GM18873 (cell line): ENCODE measurements around the gene CSRP3.

ENCODE experiments used
- ATAC-seq: cut with Tn5 transposase; IDR thresholded peaks from one replicate; pipeline ENCODE4 v1.9.1; 2021; ENCODE audit warnings: mild to moderate bottlenecking, moderate library complexity, moderate number of reproducible peaks; ENCODE audit not compliant: unreplicated experiment, low FRiP score

Gene CSRP3

DNA sequence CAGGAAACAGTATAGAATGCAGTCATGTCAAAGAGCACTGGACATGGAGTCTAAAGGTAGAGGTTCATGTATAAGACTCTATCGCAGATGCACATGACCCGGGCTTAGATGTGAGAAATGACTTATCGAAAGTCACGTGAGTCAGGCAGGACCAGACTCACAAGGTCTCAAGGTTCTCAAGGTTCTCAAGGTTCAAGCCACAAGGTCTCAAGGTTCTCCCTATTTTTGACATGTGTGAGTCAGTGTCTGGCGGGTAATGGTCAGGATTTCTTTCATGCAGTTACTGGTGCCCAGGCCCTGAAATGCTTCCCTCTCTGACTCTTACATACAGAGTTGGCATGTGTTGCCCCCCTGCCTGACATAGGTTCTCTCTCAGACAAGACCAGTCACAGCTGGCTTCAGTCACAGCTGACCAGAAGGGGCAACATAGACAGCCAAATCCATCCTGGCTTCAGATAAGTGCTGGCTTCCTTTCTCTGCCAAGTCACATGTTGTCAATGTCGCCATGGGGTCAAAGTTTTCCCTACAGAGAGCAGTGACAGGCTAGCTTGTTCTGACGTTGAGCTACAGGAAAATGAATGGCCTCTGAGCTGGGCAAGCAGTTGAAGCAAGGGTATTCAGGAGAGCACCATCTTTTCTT is 10.1 kb downstream of the CSRP3 start:
- no peak for ATAC-seq

DNA sequence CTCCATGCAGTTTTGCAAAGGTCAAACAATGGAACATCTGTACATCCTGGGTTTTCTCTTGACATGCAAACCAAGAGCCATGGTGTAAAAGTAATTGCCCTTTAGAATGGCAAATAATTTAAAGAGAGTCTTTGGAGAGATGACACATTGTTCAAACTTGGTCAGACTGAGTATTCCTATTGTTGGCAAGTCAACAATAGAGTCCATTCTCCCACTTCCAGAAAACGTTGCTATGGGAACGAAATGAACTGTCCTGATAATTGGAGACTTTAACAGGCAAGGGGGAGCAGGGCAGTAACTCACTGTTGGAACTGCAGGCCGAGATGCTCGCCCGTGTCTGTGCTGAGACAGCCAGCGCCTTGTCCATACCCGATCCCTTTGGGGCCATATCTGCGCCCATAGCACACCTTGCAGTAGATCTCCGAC is 13.9 kb downstream of the CSRP3 start:
- ATAC-seq = no peak

DNA sequence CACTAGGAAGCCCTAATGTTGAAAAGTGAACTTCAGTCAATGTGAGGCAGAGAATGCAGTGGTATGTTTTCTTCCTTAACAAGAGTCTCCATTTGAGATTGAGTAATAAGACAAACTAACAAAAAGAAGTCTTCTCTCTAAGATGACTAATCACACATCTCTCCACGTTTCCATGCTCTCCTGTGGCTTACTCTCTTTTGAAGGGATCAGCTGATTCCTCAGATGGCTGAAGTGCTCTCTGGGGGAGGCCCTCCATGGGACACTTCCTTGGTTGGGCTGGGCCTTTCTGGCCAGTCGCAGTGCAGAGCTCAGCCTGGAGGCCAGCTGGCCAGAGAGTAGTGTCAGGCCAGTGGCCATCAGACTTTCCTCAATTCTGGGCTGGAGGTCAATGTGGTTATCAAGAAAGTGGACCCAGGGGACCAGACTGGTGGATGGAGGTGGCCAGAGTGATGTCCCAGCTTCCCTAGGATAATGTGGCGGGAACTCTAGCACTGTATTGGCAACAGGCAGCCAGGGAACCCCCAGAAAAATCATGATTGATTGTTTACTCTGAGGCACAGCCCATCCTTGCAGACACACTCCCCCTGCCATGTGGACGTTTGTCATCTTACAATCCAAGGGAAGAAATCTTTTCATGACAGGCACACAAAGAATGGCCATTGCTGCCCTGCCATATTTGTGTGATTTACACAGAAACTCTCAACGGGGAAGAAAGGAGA is 14.5 kb downstream of the CSRP3 start:
- no peak for ATAC-seq

DNA sequence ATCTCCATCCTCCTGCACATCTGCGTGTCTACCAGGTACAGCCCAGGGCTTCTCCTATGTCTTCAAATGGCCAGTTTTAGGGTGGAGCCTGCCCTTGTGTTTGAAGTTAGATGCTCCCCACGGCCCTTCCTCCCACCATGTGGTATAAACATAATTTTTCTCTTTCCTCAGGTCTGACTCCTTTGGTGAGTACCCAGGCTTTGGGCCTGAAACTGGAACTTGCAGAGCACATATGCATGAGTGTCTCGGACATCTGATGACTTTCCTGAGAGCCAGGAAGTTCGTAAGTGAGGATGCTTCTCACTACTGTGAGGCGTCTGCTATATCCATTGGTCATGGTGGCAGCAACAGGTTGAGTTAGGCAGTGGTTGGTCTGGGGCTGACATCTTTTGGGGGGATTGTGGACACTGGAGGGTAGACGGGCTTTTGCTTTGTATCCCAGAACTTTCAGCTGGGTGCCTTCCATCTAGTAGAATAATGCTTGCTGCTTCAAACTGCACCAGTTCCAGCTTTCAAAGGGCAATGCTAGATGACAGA is 16.2 kb downstream of the CSRP3 start:
- ATAC-seq = no peak

DNA sequence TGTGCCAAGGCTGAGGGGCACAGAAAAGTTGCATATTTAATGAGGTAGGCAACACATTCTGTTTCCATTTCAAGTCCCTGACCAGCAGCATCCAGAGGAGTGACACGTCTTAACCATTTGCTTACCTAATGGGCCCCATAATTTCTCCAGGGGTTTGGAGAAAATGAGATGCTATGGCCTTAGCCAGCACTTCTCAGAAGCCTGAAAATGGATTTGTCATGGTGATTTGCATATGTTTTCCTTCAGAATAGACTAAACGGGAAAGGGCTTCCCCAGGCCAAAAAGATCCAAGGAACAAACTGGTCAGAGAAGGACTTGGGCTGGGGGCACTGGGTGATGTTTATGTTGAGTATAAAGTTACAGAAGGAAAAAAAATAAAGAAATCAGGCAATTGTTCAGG is 16.7 kb downstream of the CSRP3 start:
- no peak for ATAC-seq

DNA sequence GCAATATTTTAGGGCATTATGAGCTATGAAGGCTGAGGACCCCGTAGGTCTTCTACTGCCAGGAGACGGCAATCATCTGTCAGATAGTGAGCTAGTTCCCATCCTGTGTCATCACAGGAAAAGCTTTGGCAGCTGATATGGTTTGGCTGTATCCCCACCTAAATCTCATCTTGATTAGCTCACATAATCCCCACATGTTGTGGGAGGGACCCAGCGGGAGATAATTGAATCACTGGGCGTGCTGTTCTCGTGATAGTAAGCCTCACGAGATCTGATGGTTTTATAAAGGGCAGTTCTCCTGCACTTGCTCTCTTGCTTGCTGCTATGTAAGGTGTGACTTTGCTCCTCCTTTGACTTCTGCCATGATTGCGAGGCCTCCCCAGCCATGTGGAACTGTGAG is 18.1 kb downstream of the CSRP3 start:
- ATAC-seq = no peak

DNA sequence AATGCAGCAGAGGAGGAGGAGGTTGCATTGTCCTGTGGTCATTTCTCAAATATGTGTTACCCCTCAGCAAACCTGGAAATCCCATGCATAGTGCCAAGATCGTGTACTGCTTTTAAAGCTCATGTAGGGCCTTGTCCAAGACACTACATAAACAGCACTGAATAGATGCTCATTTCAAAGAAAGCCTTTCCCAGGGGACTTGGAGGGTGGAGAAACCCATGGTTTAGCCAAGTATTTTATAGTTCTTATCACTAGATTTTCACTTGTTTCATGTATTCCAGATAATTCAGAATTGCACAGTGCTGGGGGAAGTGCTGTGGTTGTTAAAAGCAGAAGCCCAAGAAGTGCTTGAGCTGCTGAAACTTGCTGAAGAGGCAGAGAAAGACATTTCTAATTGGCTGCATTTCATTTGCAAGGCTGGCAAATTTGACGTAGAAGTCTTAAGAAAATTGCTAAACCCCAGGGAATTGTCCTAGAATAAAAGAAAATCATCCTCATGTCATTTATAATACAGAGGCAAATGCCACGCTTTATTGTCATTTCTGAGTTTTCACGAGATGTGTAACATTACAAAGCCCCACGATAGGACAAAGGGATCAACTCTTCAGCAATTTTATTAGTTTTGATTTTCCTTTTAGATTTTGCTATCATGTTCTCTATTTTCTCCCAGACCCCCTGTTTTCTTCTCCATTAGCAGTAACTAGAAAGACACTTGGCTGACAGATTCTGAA is 20.1 kb downstream of the CSRP3 start:
- no peak for ATAC-seq

DNA sequence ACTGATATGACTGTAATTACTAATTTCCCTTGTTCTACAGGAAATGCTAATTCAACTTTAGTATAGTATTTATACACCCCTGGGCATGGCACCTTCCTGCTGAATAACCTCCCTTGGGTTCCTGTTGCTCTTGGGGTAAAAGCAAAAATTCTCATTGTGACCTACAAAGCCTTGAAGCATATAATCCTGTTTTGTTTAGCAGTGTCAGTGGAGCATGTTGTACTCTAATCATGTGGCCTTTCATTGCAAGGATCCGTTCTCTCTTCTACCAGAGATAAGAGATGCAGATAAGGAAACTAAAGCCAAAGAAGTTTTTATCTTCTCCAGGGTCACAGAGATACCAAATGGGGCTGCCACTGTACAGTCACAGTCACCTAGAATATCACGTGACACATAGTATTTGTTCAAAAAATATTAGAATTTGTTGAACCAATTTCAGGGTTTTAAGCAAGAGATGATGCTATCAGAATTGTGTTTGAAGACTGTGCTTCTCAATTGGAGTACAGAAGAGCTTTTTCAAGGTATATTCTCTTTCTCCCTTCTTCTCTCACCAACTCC is 25.1 kb downstream of the CSRP3 start:
- ATAC-seq = no peak

DNA sequence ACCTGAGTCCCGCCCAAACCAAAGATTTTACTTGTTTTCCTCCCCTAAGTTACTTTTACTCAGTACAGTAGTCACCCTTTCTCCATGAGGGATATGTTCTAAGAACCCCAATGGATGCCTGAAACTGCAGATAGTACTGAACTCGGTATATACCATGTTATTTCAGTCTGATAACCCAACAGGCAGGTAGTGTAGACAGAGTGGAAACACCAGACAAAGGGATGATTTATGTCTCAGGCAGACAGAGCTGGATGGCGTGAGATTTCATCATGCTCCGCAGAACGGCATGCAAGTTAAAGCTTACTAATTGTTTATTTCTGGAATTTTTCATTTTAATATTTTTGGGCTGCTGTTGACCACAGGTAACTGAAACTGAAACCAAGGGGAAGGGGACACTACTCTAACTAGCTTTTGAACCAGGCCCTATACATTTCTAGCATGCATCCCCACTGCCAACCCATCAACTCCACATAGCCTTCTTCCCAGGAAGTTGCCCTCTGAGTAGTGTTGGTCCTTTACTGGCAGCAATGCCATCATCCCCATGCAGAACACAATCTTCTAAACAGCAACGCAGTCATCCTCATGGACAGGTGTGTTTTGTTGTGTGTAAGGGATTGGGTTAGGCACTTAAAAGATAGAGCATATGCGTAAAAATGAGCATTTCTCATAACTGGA is 27.7 kb downstream of the CSRP3 start:
- ATAC-seq = no peak

DNA sequence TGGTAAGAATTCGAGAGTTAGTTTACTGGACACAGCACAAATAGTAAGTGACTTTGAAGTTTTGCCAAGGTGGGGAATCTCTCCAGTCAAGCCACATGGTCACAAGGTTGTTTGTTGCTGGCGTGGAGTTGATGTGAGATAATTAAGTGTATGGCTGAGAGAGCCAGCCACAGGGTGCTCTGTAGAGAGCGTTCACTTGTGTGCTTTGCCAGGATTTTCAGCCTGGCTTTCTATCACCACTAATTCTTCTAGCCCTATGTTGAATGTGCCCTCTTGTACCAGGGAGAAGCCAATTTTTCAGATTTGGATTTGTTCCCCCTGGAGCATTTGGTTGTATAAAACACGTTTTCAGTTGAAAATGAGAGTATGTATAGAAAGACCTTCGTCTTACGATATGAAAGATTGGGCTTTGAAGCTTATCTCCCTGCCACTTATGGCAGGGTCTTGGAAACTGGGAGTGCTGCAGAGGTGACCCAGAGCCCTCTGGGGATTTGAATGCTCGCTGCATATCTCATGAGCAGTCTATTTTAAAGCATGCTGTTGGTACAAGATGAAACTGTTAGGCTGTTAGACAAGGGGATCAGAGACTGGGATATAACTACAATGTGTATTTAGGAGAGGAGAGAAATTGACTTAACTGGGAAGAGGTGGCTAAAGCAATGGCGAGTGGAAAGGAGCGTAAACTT is 28.6 kb downstream of the CSRP3 start:
- ATAC-seq = no peak

DNA sequence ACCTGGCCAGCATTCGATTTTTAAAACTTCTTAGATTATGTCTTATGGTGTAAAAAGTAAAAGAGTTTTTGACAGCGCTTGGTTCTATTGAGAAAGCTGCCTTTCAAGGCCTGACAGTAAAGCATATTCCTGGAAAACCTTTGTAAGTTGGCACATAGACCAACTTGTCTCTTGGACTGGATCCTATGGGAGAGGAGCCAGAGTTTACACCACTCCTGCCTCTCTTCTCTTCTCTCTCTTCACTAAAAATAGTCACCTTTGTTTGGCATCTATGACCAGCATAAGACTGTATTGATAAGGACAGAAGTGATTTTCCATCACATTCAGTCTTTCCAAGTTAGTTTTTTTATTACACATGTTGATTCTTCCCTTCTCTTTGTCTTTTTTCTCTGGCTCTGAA is 33.7 kb downstream of the CSRP3 start:
- ATAC-seq = no peak

DNA sequence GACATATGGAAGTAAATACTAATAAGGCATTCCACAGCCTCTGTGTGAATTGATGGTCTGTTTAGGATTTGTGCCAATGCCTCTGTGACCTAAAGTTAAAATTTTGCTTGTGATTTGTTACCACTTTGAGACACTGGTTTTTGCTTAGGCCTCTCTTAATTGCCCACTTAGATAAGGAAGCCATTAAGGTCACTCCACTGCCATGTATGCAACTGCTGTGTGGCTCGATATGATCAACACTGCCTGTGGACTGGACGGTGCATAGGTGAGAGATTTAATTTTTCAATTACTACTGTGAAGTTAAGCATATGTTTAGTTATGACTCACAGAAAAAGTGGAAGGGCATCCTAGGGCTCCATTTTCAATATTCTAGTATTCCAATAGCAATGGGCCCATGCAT is 36.9 kb downstream of the CSRP3 start:
- ATAC-seq = no peak

DNA sequence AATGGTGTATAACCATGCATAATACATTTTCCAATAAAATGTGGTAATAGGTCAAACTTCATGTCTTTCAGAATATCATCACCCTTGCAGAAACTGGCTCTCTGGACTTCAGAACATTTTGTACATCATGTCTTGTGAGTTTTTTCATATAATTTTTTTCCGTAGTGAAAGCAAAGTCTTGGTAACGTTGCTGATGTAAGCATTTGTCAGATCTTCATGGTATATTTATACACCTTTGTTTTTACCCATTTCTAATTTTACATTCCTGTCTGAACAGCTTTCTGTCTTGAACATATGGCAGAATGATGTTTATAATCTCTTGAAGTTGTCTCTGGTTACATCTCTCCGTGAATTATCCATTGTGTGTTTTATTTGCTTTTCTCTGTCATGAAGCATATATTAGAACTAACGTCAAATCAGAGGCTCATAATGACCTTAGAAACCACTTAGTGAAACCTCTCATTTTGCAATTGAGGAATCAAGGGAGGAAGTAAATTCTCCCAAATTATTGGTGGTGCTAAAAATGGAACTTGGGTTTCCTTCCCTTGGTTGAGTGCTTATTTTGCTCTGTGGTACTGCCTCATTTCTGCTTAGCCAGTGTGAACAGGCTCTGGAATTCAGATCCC is 37.4 kb downstream of the CSRP3 start:
- ATAC-seq = no peak

DNA sequence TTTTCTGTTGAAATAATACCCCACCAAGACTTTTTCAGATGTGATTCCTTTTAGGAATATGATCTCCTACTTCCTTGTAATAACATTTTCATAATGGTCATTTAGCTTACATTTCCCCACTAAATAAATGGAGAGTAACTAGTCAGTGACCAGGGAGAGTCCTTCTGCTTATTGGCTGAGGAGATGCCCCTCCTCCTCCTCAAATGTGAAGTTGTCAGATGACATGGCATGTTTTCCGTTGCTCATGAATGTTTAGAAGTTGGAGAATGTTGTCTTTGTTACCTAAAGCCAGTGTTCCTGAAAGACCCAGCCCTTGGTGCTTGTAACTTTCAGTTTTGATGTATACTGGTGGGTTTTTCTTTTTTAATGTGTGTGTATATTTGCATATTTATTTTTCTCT is 38.2 kb downstream of the CSRP3 start:
- ATAC-seq = no peak

DNA sequence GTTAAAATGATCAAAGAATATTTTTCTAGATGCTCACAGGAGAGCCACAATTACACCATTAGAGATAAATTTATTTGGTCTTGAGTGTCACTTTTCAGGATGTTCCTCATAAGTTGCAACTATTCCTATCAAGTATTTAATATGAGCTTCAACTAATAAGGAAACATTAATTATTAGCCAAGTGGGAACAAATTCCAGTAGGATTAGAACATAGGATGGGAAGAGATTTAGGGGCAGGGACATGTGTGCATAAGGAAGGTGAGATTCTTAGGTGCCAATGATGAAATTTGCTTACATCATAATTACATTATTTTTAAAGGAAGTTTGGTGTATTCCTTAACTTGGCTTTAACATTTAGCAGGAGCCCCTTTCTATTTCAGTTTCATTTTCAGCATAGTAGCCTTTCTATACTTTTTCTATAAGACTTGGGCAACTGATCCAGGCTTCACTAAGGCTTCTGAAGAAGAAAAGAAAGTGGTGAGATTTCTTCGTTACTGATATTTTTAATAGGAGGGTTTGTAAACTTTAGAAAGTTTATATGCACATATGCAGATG is 38.8 kb downstream of the CSRP3 start:
- ATAC-seq = no peak

DNA sequence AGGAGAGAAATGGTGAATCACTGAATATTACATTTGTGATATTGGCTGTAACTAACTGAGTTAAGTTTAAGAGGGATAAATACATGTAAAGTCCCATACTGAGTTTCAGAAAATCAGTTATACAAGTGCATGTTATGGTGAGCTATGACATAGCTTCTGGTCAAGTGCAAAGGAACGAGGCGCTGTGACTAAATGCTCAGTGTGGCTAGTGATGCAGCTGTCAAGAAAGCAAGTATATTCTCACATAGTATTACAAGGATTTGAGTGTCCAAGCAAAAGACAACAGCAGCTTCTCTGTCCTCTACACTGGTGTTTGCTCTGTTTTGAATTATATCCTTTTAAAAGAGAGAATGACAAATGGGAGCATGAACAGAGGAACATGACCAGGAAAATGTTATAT is 40.1 kb downstream of the CSRP3 start:
- no peak for ATAC-seq

DNA sequence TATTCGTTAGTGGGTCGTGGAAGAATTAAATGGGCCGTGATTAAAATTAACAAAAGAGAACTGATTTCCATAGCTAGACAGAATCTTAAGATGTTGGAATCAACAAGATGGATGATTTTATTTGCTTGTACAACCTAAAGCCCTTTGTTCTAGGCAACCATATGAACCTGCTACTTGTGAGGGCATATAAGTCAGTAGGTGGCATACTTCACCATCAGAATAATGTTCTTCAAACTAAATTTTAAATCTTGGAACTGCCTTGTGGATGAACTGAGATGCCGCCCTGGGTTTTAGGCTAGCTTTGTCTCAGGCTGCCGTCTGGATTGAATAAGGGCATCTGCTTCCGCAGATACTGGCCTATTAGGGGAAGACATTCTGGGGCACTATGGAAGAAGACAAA is 40.9 kb downstream of the CSRP3 start:
- no peak for ATAC-seq

DNA sequence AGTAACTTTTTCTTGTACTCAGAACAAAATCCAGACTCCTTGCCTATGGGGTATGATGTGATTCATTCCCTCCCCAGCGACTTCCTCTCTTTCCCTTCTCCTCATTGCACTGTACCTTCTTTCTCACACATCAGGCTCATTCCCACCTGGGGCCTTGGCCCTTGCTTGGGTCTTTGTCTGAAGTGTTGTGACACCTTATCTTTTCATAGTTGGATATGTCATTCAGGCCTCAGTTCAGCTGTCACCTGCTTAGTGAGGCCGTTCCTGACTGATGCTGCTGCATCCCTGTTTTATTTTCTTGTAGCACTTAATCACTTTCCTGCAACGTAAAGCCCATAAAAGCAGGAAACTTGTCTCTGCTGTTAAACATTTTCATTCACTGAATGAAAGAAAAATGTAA is 44.9 kb downstream of the CSRP3 start:
- no peak for ATAC-seq

DNA sequence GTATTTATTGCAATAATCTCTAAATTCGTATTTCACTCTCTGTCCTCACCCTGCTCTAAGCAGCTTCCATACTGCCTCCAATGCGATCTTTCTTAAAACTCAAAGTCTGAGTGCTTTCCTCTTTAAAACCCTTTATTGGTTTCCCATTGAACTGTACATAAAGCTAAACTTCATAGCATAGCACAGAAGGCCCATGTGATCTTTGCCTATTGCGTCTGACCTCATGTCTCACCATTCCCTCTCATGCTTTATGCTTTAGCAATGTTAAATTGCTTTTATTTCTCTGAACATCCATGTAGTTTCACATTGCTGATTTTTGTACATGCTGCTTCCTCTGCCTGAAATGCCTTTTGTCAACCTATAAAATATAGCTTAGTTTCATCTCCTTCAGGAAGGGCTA is 56.5 kb downstream of the CSRP3 start:
- ATAC-seq = no peak
